Measurements from ENCODE around the gene DPY19L3. TPM values are rescaled to one million over a fixed set of nuclear protein-coding genes. Genes with fewer than 3 reads are reported as not detected.

DPY19L3 gene
- total RNA-seq, 1 donor from 2014 or later, result 111 TPM

GRCh38 chr19:32361574-32362317 lies 43.8 kb upstream of the DPY19L3 start:
- no peak for DNase-seq (ENCODE audit: low spot score)
- no peak for TF ChIP-seq CTCF (IDR thresholded peaks at IDR 0.05; ENCODE audit: unreplicated experiment)
- no peaks in the 10 kb centered on the region for H3K27me3 Mint-ChIP-seq (ENCODE audit: unreplicated experiment)
- no peak overlapping the region for H3K4me3 Mint-ChIP-seq (ENCODE audit: unreplicated experiment)
- no peaks in the 10 kb centered on the region for H3K9me3 Mint-ChIP-seq (ENCODE audit: unreplicated experiment)
- H3K27ac Mint-ChIP-seq (ENCODE audit: unreplicated experiment), result no peak overlapping the region
- H3K36me3 Mint-ChIP-seq (ENCODE audit: low read depth, unreplicated experiment), result peaks cover 39% of the 10 kb centered on the region
- H3K4me1 Mint-ChIP-seq (ENCODE audit: unreplicated experiment), result no peaks in the 10 kb centered on the region

GRCh38 chr19:32362318-32362691 lies 43.3 kb upstream of the DPY19L3 start:
- DNase-seq (ENCODE audit: low spot score), result no peak
- Mint-ChIP-seq H3K9me3 (ENCODE audit: unreplicated experiment) (no peaks in the 10 kb centered on the region), H3K4me3 (ENCODE audit: unreplicated experiment) (no peak overlapping the region), H3K4me1 (ENCODE audit: unreplicated experiment) (no peaks in the 10 kb centered on the region), H3K27me3 (ENCODE audit: unreplicated experiment) (no peaks in the 10 kb centered on the region), H3K36me3 (ENCODE audit: low read depth, unreplicated experiment) (peaks cover 44% of the 10 kb centered on the region), H3K27ac (ENCODE audit: unreplicated experiment) (no peak overlapping the region)
- TF ChIP-seq CTCF (IDR thresholded peaks at IDR 0.05; ENCODE audit: unreplicated experiment), result no peak

- DNase-seq (ENCODE audit: low spot score), result no peak
- H3K4me1 Mint-ChIP-seq (ENCODE audit: unreplicated experiment), result no peaks in the 10 kb centered on the region
- no peaks in the 10 kb centered on the region for H3K9me3 Mint-ChIP-seq (ENCODE audit: unreplicated experiment)
- no peak overlapping the region for H3K27ac Mint-ChIP-seq (ENCODE audit: unreplicated experiment)
- peaks cover 44% of the 10 kb centered on the region for H3K36me3 Mint-ChIP-seq (ENCODE audit: low read depth, unreplicated experiment)
- no peaks in the 10 kb centered on the region for H3K27me3 Mint-ChIP-seq (ENCODE audit: unreplicated experiment)
- no peak overlapping the region for H3K4me3 Mint-ChIP-seq (ENCODE audit: unreplicated experiment)
- no peak for TF ChIP-seq CTCF (IDR thresholded peaks at IDR 0.05; ENCODE audit: unreplicated experiment)
These were observed 42.4 kb upstream of the DPY19L3 start for GRCh38 chr19:32363175-32363574.

GRCh38 chr19:32363632-32364031 lies 41.9 kb upstream of the DPY19L3 start:
- no peak overlapping the region for H3K27ac Mint-ChIP-seq (ENCODE audit: unreplicated experiment)
- no peak for TF ChIP-seq CTCF (IDR thresholded peaks at IDR 0.05; ENCODE audit: unreplicated experiment)
- peaks cover 44% of the 10 kb centered on the region for H3K36me3 Mint-ChIP-seq (ENCODE audit: low read depth, unreplicated experiment)
- H3K4me3 Mint-ChIP-seq (ENCODE audit: unreplicated experiment), result no peak overlapping the region
- no peaks in the 10 kb centered on the region for H3K4me1 Mint-ChIP-seq (ENCODE audit: unreplicated experiment)
- no peak for DNase-seq (ENCODE audit: low spot score)
- no peaks in the 10 kb centered on the region for H3K9me3 Mint-ChIP-seq (ENCODE audit: unreplicated experiment)
- no peaks in the 10 kb centered on the region for H3K27me3 Mint-ChIP-seq (ENCODE audit: unreplicated experiment)

- Mint-ChIP-seq H3K9me3 (ENCODE audit: unreplicated experiment) (no peaks in the 10 kb centered on the region), H3K27ac (ENCODE audit: unreplicated experiment) (no peak overlapping the region), H3K4me1 (ENCODE audit: unreplicated experiment) (no peaks in the 10 kb centered on the region), H3K36me3 (ENCODE audit: low read depth, unreplicated experiment) (peaks cover 44% of the 10 kb centered on the region), H3K27me3 (ENCODE audit: unreplicated experiment) (no peaks in the 10 kb centered on the region), H3K4me3 (ENCODE audit: unreplicated experiment) (no peak overlapping the region)
- TF ChIP-seq CTCF (IDR thresholded peaks at IDR 0.05; ENCODE audit: unreplicated experiment), result no peak
- no peak for DNase-seq (ENCODE audit: low spot score)
These were observed 41.5 kb upstream of the DPY19L3 start for GRCh38 chr19:32364040-32364439.

Data from endothelial cell (in vitro differentiated cells).